ENCODE data around the gene NPAS3.

The NPAS3 gene

DNA sequence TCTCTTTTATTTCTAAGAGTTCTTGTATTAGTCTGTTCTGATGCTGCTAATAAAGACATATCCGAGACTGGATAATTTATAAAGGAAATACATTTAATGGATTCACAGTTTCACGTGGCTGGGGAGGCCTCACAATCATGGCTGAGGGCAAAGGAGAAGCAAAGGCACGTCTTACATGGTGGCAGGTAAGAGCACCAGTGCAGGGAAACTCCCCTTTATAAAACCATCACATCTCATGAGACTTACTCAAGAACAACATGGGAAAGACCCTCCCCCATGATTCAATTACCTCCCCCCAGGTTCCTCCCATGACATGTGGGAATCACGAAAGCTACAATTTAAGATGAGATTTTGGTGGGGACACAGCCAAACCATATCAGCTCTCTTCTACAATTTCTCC, 503.0 kb downstream of the NPAS3 start:
- DNase-seq (ENCODE audit: low read depth in 2 of 2), result no peak

- no peak for DNase-seq (ENCODE audit: low read depth in 2 of 2)
Observed at GRCh38 chr14:33444136-33444535, 505.5 kb downstream of the NPAS3 start.

DNA sequence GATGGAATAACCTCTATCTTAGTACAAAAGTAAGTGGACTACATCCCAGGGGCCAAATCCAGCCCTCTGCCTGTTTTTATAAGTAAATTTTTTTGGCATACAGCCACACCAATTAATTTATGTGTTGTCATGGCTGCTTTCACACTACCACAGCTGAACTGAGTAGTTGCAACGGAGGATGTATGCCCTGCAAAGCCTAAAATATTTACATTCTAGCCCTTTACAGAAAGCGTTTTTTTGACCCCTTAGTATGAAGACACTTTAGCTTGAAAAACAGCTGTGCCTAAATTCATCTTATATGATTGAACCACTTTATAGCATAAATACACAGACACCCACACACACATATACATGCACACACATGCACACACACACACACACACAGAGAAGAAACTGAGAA, 510.6 kb downstream of the NPAS3 start:
- DNase-seq (ENCODE audit: low read depth in 2 of 2), result no peak

DNA sequence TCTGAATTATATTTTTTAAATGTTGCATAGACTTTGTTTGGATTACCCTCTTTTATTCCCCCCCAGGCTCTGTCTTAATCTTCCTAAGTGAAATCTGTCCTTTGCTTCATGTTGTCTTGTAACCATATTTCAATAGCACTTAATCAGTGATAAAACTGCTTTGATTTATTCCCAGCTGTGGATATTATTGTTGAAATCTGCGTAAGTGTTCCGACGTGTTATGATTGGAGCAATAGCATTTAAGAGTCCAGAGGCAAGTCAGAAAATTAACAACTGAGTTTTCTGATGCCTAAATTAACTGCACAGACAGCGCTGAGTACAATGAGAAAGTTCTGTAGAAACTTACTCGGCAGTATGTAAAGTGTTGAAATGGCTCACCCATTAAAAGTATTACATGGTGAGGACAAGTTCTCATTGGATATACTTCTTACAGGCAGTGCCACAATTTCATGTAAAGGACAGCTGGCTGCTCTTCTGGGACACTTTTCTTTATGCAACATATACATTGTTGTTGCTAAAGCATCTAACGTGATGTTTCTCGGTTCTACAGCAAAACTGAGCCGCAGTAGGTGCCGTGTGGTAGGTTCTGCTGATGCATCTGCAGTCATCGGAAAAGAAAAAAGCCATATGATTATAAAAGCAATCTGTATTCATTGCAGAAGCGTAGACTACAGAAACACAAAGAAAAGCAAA, 511.2 kb downstream of the NPAS3 start:
- DNase-seq (ENCODE audit: low read depth in 2 of 2), result no peak

DNA sequence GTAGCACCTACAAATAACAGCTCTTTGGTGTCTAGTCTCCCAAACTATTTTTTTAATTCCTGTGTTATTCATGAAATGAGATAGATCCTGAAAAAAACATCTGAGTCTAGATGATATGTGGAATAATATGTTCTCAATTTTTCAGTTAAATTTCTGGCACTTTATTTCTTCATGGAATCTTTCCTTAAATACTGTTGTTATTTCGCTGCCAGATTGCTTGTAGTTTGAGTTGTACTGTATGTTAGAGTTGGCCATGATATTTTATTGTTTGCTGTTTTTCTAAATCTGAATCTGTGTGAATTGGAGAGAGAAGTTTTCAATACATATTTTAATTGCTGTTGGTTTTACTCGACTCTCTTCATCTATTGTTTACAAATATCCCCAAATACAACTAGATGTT, 511.7 kb downstream of the NPAS3 start:
- no peak for DNase-seq (ENCODE audit: low read depth in 2 of 2)

- no peak for DNase-seq (ENCODE audit: low read depth in 2 of 2)
Observed at GRCh38 chr14:33451211-33451610, 512.5 kb downstream of the NPAS3 start.

GRCh38 chr14:33452995-33453394, 514.3 kb downstream of the NPAS3 start:
- no peak for DNase-seq (ENCODE audit: low read depth in 2 of 2)

DNA sequence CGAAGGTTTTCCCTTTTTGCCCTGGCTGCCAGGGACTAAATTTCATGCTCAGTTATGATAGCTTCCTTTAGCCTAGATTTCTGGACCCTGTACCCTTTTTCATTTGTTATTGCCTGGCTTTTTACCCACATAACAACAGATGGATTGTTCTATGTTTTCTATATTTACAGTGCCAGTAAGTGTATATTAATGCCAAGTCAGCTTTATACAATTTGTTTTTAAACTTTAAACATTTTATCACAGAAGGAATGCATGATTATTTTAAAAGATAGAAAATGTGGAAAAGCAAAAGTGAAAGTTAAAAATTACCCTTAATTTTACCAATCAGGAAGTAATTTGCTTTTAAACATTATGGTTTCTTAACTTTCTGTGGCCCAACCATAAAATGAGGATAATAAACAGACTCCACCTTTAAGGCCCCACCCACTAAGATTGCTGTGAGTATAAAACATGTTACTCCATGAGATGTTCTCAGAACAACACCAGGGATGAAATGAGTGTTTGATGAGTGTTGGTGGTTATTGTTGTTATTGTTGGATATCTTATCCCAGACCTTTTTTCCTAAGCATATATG, 515.4 kb downstream of the NPAS3 start:
- no peak for DNase-seq (ENCODE audit: low read depth in 2 of 2)

DNA sequence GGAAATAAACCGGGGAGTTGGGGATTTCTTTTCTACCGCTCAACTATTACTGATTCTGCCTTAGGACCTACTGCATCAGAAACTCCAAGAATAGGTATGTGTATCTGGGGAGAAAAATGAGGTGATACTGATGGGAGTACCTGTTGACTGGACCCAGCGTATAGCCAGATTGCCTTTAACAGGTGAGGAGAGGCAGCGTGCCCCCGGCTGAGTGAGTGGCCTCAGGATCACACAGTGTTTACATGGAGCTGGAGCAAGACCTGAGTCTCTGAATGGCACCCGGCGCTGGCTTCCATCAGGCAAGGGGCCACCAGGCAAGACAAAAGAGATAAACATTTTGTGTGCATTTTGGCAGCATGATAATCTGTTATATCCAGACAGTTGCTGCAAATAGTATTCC, 516.0 kb downstream of the NPAS3 start:
- DNase-seq (ENCODE audit: low read depth in 2 of 2), result no peak

DNA sequence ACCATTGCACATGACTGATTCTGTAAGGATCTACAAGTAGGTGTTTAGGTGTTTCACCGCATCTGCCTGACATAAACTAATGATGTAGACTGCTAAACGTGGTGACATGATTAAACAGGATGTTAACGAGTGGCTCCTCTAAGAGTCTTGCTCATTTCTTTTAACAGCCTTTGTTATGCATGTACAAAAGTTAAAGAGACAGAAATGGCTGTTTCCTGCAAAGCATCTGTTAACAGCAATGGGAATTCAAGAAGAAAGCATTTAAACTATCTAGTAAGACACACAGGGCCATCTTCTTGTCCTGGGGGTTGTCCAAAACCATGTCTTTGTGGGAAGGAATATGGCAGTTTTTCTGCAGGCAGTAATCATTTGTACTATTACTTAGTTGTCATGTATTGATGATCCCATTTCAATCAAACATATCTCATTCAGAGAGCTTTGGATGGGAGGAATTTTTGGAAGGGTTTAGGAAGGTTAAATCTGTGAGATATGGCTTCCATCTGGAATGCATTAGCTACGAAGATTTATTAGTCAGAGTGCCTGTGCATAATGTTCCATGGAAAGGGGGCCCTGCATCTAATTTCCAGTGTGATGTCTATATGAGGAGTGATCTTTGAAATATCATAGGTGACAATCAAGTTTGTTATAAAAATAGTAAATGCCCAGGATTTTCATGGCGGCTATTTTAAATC, 517.1 kb downstream of the NPAS3 start:
- no peak for DNase-seq (ENCODE audit: low read depth in 2 of 2)

DNA sequence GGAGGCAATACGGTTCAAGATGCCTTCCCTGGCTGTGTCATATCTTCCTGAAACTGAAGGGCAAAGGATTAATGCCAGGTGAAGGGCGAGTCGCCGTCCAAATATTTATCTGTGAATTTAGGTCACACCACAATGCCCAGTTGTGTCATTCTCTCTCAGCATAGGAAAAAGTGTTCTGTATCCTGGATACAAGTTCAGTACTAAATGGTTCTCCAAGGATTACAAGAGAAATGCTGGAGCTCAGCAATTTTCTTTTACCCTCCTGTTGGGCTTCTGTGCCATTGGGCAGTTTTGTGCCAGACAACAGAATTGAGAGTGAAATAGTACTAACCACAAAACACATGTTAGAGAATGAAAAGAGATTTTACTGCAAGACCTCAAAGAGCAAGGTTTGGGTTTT, 518.3 kb downstream of the NPAS3 start:
- DNase-seq (ENCODE audit: low read depth in 2 of 2), result no peak

DNA sequence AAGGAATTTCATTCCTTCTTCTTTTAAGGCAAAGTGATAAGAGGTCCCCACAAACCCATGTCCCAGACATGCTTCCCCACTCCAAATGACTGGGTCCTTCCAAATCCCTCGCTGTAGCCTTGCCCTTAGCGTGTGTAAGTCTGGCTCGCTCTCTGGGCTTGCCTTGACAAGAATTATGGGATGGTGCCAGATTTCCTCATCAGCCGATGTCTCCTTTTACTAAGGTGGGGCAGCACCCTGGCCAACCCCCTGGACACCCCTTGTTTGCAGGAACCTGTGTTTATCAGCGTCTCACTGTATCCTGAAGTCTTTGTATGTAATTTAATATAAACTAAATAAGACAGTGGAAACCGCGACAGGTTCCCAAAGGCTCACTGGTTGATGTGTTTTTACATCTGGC, 518.9 kb downstream of the NPAS3 start:
- DNase-seq (ENCODE audit: low read depth in 2 of 2), result no peak

DNA sequence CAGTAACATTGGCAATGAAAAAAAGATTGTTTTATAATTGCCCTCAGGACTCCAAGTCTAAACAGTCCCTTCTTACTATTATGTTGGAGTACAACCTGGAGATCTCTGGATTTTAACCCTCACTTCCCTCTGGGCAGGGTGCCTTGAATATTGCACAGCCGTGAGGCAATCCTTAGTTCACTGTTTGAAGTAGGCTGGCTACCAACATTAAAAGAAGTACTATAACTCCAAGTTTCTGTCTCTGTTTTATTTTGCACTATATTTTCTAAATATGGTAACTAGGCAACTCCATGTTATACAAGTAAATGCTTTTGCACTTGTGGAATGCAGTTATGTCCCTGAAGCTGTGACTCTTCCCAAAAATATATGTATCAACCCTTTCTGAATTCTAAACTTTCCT, 521.5 kb downstream of the NPAS3 start:
- DNase-seq (ENCODE audit: low read depth in 2 of 2), result no peak

GRCh38 chr14:33461036-33461435, 522.4 kb downstream of the NPAS3 start:
- DNase-seq (ENCODE audit: low read depth in 2 of 2), result no peak

DNA sequence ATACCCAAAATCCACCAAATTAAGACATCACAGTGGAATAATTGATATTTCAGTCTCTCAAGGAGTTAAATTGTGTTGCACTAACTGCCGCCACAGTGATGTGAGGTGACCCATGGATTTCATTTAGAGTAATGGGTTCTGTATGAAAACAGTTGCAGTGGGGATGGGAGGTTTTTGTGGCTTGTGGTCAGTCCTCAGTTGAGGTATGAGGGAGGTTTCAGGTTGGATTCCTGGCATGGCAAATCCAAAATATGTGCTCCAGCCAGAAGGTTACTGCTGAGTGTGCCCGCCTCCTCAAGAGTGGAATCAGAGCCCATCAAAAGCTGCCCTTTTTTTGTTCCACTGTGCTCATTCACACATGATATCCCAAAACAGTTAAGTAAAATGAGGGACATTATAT, 525.1 kb downstream of the NPAS3 start:
- DNase-seq (ENCODE audit: low read depth in 2 of 2), result no peak

DNA sequence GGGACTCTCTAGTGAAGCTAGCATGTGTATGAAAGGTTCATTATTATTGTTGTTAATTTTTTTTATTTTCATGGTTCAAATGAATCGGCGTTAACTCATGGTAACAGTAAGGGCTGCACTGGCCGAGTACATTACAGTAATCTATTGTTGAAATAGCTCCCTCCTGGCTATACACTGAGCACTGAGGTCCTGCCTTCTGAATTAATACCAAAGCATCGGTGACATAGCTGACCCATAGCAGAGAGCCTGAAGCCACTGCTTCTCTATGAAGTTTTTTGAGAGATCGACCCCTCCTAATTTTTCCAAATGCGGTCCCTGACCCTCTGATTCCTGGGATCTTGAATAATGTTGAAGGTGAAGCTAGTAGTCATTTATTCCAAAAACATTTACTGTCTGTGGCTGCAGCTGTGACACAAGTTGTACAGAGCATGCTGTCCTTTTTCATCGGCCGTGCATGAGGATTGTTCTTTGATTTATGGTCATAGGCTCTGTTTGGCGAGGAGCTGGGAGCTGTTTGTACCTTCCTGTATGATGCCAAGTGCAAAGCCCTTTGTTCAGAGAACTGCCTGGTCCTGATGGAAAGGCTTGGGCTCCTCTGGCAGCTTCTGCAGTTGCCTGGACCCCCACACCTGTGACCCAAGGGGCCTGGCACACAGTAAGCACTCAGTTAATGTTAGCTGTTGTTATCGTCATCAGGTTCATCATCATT, 525.7 kb downstream of the NPAS3 start:
- no peak for DNase-seq (ENCODE audit: low read depth in 2 of 2)

- DNase-seq (ENCODE audit: low read depth in 2 of 2), result no peak
Observed at GRCh38 chr14:33465846-33466700, 527.4 kb downstream of the NPAS3 start.

DNA sequence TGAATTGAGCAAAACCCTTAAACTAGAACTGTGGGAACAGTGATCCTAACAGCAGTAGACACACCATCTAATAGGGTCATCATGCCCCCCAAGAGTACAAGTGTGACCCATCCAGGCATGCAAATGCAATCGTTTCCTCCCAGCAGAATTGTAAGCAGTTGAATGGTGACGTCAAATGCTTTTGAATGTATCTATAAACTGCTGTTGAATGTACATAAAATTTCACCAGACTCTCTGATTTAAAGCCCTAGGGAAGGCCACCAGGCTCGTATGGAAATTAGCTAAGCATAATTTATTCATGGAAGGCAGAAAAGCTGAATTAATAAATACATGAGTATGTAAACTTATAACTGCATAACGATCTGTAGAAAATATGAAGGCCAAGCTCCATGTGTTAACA, 529.3 kb downstream of the NPAS3 start:
- no peak for DNase-seq (ENCODE audit: low read depth in 2 of 2)

DNA sequence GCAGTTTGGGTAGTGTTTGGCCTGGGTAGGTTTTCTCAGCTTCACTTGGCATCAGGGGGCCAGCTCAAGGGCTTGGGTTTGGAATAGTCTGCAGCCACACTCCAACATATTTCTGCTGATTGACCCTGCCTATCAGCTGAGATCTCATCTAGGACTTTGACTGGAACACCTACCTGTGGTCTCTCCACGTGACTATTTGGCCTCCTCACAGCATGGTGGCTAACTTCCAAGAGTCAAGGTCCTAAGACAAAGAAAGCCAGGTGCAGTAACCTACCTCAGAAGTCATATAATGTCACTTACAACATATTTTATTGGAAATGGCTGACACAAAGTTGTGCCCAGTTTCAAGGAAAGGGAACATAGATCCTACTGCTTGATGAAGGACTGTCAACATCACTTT, 531.2 kb downstream of the NPAS3 start:
- DNase-seq (ENCODE audit: low read depth in 2 of 2), result no peak

- no peak for DNase-seq (ENCODE audit: low read depth in 2 of 2)
Observed at GRCh38 chr14:33471776-33472175, 533.1 kb downstream of the NPAS3 start.

GRCh38 chr14:33475623-33476022, 536.9 kb downstream of the NPAS3 start:
- DNase-seq (ENCODE audit: low read depth in 2 of 2), result no peak

DNA sequence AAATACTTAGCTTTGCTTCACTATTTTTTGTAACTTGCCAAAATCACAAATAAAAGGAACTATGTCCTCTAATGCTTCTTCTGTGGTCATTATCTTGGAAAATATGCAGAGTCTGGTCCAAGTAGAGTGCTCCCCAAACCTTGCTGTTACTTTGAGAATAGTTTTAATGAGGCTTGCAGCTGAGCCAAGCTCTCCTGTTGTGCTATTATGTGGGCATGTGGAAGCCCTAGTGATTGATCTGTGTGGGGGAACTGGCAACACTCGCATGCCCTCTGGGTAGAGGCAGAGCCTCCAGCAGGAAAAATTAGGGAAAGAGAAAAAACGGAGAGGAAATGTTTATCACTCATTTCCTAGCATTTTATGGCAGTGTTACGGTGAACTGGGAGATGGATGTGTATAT, 539.1 kb downstream of the NPAS3 start:
- DNase-seq (ENCODE audit: low read depth in 2 of 2), result no peak
